ENCODE data around the gene WNK2. TPM values are rescaled to one million over a fixed set of nuclear protein-coding genes. Genes with fewer than 3 reads are reported as not detected.

Gene WNK2
- total RNA-seq, 4 donors from 2014 or later: 18.6 to 89.9 (median 40.8) TPM

DNA sequence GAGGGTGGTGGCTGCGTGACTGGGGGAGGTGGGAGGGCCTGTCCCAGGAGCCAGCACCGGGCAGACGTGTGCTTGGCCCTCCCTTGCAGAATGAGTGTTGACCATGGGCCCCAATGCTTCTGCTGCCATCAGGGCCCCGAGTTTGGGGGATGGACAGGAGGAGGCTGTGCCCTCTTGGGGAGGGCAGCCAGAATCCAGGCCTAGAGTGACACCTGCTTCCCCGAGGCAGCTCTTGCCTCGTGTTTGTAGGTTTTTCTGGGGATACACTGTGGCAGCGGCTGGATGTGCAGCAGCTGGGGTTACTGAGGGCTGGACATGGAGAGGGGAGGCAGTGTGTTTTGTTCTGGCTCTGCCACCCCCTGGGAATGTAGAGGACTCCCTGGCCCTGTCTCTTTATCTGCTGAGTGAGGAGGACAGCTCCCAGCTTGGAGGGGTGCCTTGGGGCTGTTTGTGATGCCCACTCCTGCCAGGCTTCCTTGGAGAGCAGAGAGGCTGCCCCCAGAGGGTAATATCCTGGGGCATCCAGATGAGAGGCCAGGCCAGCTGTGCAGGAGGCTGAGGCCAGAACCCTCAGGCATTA is 22.7 kb downstream of the WNK2 start:
- Histone ChIP-seq H3K4me3 (no peak overlapping the region), H3K36me3 (no peaks in the 10 kb centered on the region), H3K27ac (replicated peaks in 1 of 4) (peak overlapping the region; percentile 79 to 86 (median 84)), H3K9me3 (no peaks in the 10 kb centered on the region), H3K27me3 (no peaks in the 10 kb centered on the region), H3K4me1 (peaks cover 70 to 91% (median 76%) of the 10 kb centered on the region in 4 donors)
- intact Hi-C loops (cut with DNase I): no loop called here
- DNase-seq (ENCODE audit: extremely low spot score): no peak
- TF ChIP-seq POLR2AphosphoS5 (IDR thresholded peaks at IDR 0.05): no peak
- no peak for TF ChIP-seq EP300 (IDR thresholded peaks at IDR 0.05)
- TF ChIP-seq, protein P1, sequence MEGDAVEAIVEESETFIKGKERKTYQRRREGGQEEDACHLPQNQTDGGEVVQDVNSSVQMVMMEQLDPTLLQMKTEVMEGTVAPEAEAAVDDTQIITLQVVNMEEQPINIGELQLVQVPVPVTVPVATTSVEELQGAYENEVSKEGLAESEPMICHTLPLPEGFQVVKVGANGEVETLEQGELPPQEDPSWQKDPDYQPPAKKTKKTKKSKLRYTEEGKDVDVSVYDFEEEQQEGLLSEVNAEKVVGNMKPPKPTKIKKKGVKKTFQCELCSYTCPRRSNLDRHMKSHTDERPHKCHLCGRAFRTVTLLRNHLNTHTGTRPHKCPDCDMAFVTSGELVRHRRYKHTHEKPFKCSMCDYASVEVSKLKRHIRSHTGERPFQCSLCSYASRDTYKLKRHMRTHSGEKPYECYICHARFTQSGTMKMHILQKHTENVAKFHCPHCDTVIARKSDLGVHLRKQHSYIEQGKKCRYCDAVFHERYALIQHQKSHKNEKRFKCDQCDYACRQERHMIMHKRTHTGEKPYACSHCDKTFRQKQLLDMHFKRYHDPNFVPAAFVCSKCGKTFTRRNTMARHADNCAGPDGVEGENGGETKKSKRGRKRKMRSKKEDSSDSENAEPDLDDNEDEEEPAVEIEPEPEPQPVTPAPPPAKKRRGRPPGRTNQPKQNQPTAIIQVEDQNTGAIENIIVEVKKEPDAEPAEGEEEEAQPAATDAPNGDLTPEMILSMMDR (IDR thresholded peaks at IDR 0.05): no peak
- no peak for TF ChIP-seq POLR2A (IDR thresholded peaks at IDR 0.05; ENCODE audit: low read depth)
- no CpG with 5 or more reads among the region's 7 CpGs for WGBS

DNA sequence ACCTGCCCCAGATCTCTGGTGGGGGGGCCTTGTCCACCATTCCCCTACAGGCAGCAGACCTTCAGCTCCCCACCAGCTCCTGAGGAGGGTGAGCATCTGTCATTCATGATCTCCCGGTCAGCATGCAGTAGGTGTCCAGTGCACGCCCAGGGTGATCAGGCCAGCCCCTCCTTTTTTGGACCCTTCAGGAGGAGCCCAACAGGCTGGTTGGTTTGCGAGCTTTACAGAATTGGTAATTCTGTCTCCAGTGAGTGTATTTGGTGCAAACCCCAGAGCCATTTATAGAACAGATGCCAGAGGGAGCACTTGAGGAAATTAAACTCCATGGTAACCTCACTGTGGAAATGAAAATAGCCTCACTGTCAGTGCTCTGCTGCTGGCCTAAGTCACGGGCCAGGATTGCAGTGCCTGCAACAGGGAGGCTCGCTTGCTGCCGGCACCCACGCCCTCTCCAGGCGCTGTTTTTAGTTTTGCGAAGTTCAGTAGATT is 23.4 kb downstream of the WNK2 start:
- WGBS: 26% methylated on average over 9 of the region's 9 CpGs
- H3K4me1 ChIP-seq: peaks cover 65 to 89% (median 71%) of the 10 kb centered on the region in 4 donors
- H3K9me3 ChIP-seq: no peaks in the 10 kb centered on the region
- H3K27me3 ChIP-seq: no peaks in the 10 kb centered on the region
- TF ChIP-seq, protein P1 (IDR thresholded peaks at IDR 0.05): peak; percentile 9 to 40 (median 10)
- TF ChIP-seq EP300 (IDR thresholded peaks at IDR 0.05) (no peak), POLR2A (IDR thresholded peaks at IDR 0.05; ENCODE audit: low read depth) (no peak), POLR2AphosphoS5 (IDR thresholded peaks at IDR 0.05) (peak; percentile 56 to 80)
- H3K27ac ChIP-seq (replicated peaks in 1 of 4): peak overlapping the region; percentile 79 to 86 (median 84)
- DNase-seq (ENCODE audit: extremely low spot score): no peak
- peak overlapping the region in 3 of 4 donors; percentile 16 to 42 (median 20) for H3K4me3 ChIP-seq
- intact Hi-C loops (cut with DNase I): no loop called here
- no peaks in the 10 kb centered on the region for H3K36me3 ChIP-seq

DNA sequence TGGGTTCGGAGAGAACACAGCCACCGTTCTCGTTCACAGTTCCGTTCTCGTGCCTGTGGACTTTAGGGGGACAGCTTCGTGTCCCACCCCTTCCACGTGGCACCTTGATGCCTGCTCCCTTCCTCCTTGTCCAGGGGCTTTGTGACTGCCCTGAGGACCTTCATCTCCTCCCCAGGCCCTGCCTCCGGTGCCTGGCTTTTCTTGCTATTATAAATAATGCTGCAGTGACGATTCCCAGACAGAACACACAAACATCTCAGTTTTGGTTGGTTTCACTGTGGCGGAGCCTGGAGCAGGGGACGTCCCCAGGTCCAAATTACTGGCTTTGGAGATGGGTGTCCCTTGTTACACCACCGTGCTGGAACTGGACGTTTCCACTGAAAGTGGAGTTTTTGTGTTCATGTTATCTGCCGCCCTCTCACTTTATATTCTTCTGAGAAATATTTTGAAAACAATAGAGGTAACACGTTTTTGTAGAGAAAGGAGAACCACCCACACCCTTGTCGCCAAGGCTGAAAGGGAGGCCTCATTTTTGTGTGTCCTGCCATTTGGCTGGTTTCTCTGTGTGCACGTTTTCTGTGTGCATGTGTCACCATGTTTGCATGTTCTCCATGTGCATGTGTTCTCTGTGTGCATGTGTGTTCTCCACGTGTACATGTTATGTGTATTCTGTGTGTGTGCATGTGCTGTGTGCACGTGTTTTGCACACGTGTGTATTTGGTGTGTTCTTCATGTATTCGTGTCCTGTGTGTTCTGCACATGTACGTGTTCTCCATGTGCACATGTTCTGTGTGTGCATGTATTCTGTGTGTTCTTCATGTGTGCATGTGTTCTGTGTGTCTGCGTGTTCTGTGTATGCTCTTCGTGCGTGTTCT is 24.2 kb downstream of the WNK2 start:
- no peak for DNase-seq (ENCODE audit: extremely low spot score)
- intact Hi-C loops (cut with DNase I): no loop called here

DNA sequence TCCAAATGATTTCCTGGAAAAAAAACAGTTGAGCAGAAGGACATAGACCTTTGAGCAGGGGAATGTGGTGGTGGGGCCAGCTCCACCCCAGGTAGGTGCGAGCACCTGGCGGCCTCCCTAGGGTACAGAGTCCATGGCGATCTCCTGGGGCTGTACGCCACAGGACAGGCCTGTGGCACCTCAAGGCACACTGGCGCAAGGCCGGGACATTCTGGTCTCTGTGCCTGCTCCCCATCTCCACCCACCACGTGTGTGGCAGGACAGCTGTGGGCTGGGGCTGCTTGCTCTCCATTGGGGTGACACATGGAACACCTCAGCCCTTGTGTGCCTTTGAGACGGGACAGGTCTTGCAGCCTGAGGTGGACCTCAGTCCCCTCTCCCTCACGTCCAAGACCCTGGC is 25.2 kb downstream of the WNK2 start:
- H3K4me1 ChIP-seq: peaks cover 52 to 89% (median 70%) of the 10 kb centered on the region in 4 donors
- intact Hi-C loops (cut with DNase I): no loop called here
- WGBS: 85% methylated on average over 4 of the region's 9 CpGs
- no peaks in the 10 kb centered on the region for H3K36me3 ChIP-seq
- H3K27ac ChIP-seq (replicated peaks in 1 of 4): peak overlapping the region; percentile 41 to 86 (median 44)
- H3K9me3 ChIP-seq: no peaks in the 10 kb centered on the region
- H3K27me3 ChIP-seq: no peaks in the 10 kb centered on the region
- no peak overlapping the region for H3K4me3 ChIP-seq
- TF ChIP-seq, protein P1 (IDR thresholded peaks at IDR 0.05): no peak
- TF ChIP-seq POLR2AphosphoS5 (IDR thresholded peaks at IDR 0.05) (no peak), POLR2A (IDR thresholded peaks at IDR 0.05; ENCODE audit: low read depth) (no peak), EP300 (IDR thresholded peaks at IDR 0.05) (no peak)
- DNase-seq (ENCODE audit: extremely low spot score): no peak

More for the DNA sequence above, 24.2 kb downstream of the WNK2 start:
- Histone ChIP-seq H3K27me3 (no peaks in the 10 kb centered on the region), H3K36me3 (no peaks in the 10 kb centered on the region), H3K27ac (replicated peaks in 1 of 4) (peak overlapping the region; percentile 79 to 86 (median 84)), H3K4me1 (peaks cover 60 to 89% (median 70%) of the 10 kb centered on the region in 4 donors), H3K4me3 (peak overlapping the region in 3 of 4 donors; percentile 16 to 42 (median 20)), H3K9me3 (no peaks in the 10 kb centered on the region)
- WGBS: 33% methylated on average over 23 of the region's 25 CpGs
- no peak for TF ChIP-seq EP300 (IDR thresholded peaks at IDR 0.05)
- peak in 1 of 2 donors; percentile 45 for TF ChIP-seq POLR2AphosphoS5 (IDR thresholded peaks at IDR 0.05)

Data from esophagus muscularis mucosa (tissue), 4 donors.